Liver (tissue), 9 donors: ENCODE results near the gene NCOR2. TPM values are rescaled to one million over a fixed set of nuclear protein-coding genes. Genes with fewer than 3 reads are reported as not detected.

Source experiments
- DNase-seq: peaks from one replicate; pipeline ENCODE4 v3.0.0-alpha.2; 2017; ENCODE audit warnings: low spot score
- H3K27ac ChIP-seq, 2 donors: one replicate each; pipeline ENCODE4 v1.7.0; 2013; ENCODE audit warnings: inconsistent platforms in 2 of 2, low read length in 2 of 2, control low read depth in 1 of 2, low read depth in 1 of 2, mild to moderate bottlenecking in 1 of 2
- H3K27me3 ChIP-seq, 4 donors: one replicate each; pipeline versions ENCODE4 v1.6.1 to v1.7.0; 2013; ENCODE audit warnings: low read length in 3 of 4, inconsistent platforms in 1 of 4, mild to moderate bottlenecking in 1 of 4, moderate library complexity in 1 of 4; ENCODE audit not compliant: control insufficient read depth in 4 of 4, insufficient read depth in 4 of 4
- H3K36me3 ChIP-seq, 4 donors: one replicate each; pipeline versions ENCODE4 v1.6.1 to v1.7.0; 2013; ENCODE audit warnings: low read length in 3 of 4, mild to moderate bottlenecking in 3 of 4, low read depth in 1 of 4, moderate library complexity in 1 of 4; ENCODE audit not compliant: control insufficient read depth in 4 of 4, insufficient read depth in 3 of 4
- H3K4me1 ChIP-seq, 4 donors: one replicate each; pipeline versions ENCODE4 v1.6.1 to v1.7.0; 2013; ENCODE audit warnings: low read length in 3 of 4, mild to moderate bottlenecking in 3 of 4, moderate library complexity in 1 of 4; ENCODE audit not compliant: control insufficient read depth in 4 of 4, insufficient read depth in 4 of 4
- H3K4me3 ChIP-seq, 3 donors: one replicate each; pipeline versions ENCODE4 v1.6.1 to v1.7.0; 2013; ENCODE audit warnings: low read length in 3 of 3, control low read depth in 1 of 3, low read depth in 1 of 3, mild to moderate bottlenecking in 1 of 3
- H3K9ac ChIP-seq, 2 donors: one replicate each; pipeline ENCODE4 v1.7.0; 2013; ENCODE audit warnings: low read length in 2 of 2, mild to moderate bottlenecking in 2 of 2, moderate library complexity in 2 of 2, control low read depth in 1 of 2, low read depth in 1 of 2
- H3K9me3 ChIP-seq, 4 donors: one replicate each; pipeline versions ENCODE4 v1.6.1 to v1.7.0; 2013; ENCODE audit warnings: low read length in 3 of 4; ENCODE audit not compliant: control insufficient read depth in 4 of 4
- ATF3 ChIP-seq: IDR thresholded peaks from 2 replicates; pipeline ENCODE4 v1.6.1; 2016; ENCODE audit warnings: antibody characterized with exemption
- CTCF ChIP-seq: fragments of 150-350 bp; IDR thresholded peaks from 2 replicates; pipeline ENCODE4 v1.5.1; 2017; ENCODE audit warnings: improper control_type of control experiment, low read depth, low read length; ENCODE audit not compliant: missing input control
- FOXA1 ChIP-seq: IDR thresholded peaks from 2 replicates; pipeline ENCODE4 v1.6.1; 2016; ENCODE audit warnings: antibody characterized with exemption
- FOXA2 ChIP-seq: IDR thresholded peaks from 2 replicates; pipeline ENCODE4 v1.6.1; 2016; ENCODE audit warnings: antibody characterized with exemption
- GABPA ChIP-seq, 2 donors: IDR thresholded peaks in 1 of 2; conservative IDR thresholded peaks in 1 of 2; 2 replicates each; pipeline ENCODE4 v1.6.1; 2016; ENCODE audit warnings: antibody characterized with exemption in 2 of 2, mild to moderate bottlenecking in 1 of 2, moderate library complexity in 1 of 2
- HNF4G ChIP-seq: IDR thresholded peaks from 2 replicates; pipeline ENCODE4 v1.6.1; 2016; ENCODE audit warnings: antibody characterized with exemption
- JUND ChIP-seq, 2 donors: IDR thresholded peaks; 2 replicates each; pipeline ENCODE4 v1.6.1; 2016; ENCODE audit warnings: antibody characterized with exemption in 2 of 2
- MAX ChIP-seq: IDR thresholded peaks from 2 replicates; pipeline ENCODE4 v1.6.1; 2016; ENCODE audit warnings: antibody characterized with exemption
- NR2F2 ChIP-seq: IDR thresholded peaks from 2 replicates; pipeline ENCODE4 v1.6.1; 2016; ENCODE audit warnings: antibody characterized with exemption
- RAD21 ChIP-seq, 2 donors: IDR thresholded peaks; 2 replicates each; pipeline ENCODE4 v1.6.1; 2016; ENCODE audit warnings: antibody characterized with exemption in 2 of 2, mild to moderate bottlenecking in 2 of 2
- REST ChIP-seq: IDR thresholded peaks from 2 replicates; pipeline ENCODE4 v1.6.1; 2016; ENCODE audit warnings: antibody characterized with exemption, mild to moderate bottlenecking
- RXRA ChIP-seq, 2 donors: IDR thresholded peaks; 2 replicates each; pipeline ENCODE4 v1.6.1; 2017 to 2018; ENCODE audit warnings: antibody characterized with exemption in 2 of 2, mild to moderate bottlenecking in 1 of 2
- YY1 ChIP-seq: IDR thresholded peaks from 2 replicates; pipeline ENCODE4 v1.6.1; 2016; ENCODE audit warnings: antibody characterized with exemption, mild to moderate bottlenecking
- ZBTB33 ChIP-seq: IDR thresholded peaks from 2 replicates; pipeline ENCODE4 v1.6.1; 2016; ENCODE audit warnings: antibody characterized with exemption
- WGBS: extraction: QIAGEN DNeasy Blood & Tissue Kit; methylation state at CpG from one replicate; pipeline ENCODE4 v1.1.7; 2013; 5-methylcytosine and 5-hydroxymethylcytosine counted together
- polyA plus RNA-seq, 2 donors: library from polyadenylated mRNA; stranded (reverse) in 1 of 2; unstranded in 1 of 2; fragments of 200-250 nt in 1 of 2; fragments of >200 nt in 1 of 2; fragmentation: Nextera tagmentation in 1 of 2; extraction: Ambion mirVana in 1 of 2; gene quantifications; one replicate each; pipeline versions ENCODE4 v1.2.1 to v1.2.3, GENCODE V29; 2013 to 2015
- total RNA-seq, 2 donors: library from RNA; depleted of rRNA; stranded (reverse); fragments of >200 nt; gene quantifications; one replicate each; pipeline ENCODE4 v1.2.3, GENCODE V29; 2014
- donor health status: healthy.
- donor health status: healthy.
- donor health status: healthy.
- donor health status: healthy.
- donor health status: healthy.

The NCOR2 gene
- total and polyA plus RNA-seq, 4 donors, result 7.9 to 31.6 (median 18.1) TPM

- no peaks in the 10 kb centered on the region for H3K9me3 ChIP-seq
- no peak overlapping the region for H3K9ac ChIP-seq
- DNase-seq, result no peak
- no peak overlapping the region for H3K4me3 ChIP-seq
- H3K27me3 ChIP-seq, result peaks cover 0 to 3% (median 0%) of the 10 kb centered on the region in 4 donors
- 89% methylated on average over 4 of the region's 4 CpGs for WGBS
- no peaks in the 10 kb centered on the region for H3K36me3 ChIP-seq
- no peaks in the 10 kb centered on the region for H3K4me1 ChIP-seq
- no peak for TF ChIP-seq CTCF
- H3K27ac ChIP-seq, result no peak overlapping the region
Observed at GRCh38 chr12:124588018-124588634, 20.7 kb upstream of the NCOR2 start.

- DNase-seq, result no peak
- H3K4me1 ChIP-seq, result no peaks in the 10 kb centered on the region
- H3K27ac ChIP-seq, result no peak overlapping the region
Observed at GRCh38 chr12:124586756-124587155, 19.3 kb upstream of the NCOR2 start.

More at GRCh38 chr12:124586756-124587155, 19.3 kb upstream of the NCOR2 start:
- Histone ChIP-seq H3K27me3 (peaks cover 0 to 3% (median 0%) of the 10 kb centered on the region in 4 donors), H3K4me3 (no peak overlapping the region), H3K9me3 (no peaks in the 10 kb centered on the region), H3K9ac (no peak overlapping the region), H3K36me3 (no peaks in the 10 kb centered on the region)
- TF ChIP-seq CTCF, result no peak
- no peak for TF ChIP-seq ZBTB33
- no peak for TF ChIP-seq YY1
- no peak for TF ChIP-seq RXRA (IDR thresholded peaks at IDR 0.05)
- TF ChIP-seq GABPA (IDR thresholded peaks at IDR 0.05 in 1 of 2, conservative IDR thresholded peaks at IDR 0.05 in 1 of 2), result no peak
- no peak for TF ChIP-seq FOXA2
- no peak for TF ChIP-seq JUND (IDR thresholded peaks at IDR 0.05)
- TF ChIP-seq ATF3, result no peak
- no peak for TF ChIP-seq HNF4G
- TF ChIP-seq NR2F2, result no peak
- no peak for TF ChIP-seq REST
- TF ChIP-seq RAD21 (IDR thresholded peaks at IDR 0.05), result no peak
- no peak for TF ChIP-seq MAX
- no peak for TF ChIP-seq FOXA1
- WGBS, result 66% methylated on average over 11 of the region's 11 CpGs
